HL-60 (cell line): Measurements from ENCODE around the gene DHX34.
"Not testable (repeated sequence)": the region's sequence is repeated elsewhere in the genome, so short reads cannot be mapped to it uniquely, and the experiment has no call there.

ENCODE experiments used
- DNase-seq, 2 experiments: peaks; one replicate each; pipeline ENCODE4 v3.0.0-alpha.2; 2010 to 2020; ENCODE audit warnings: low read depth in 1 of 2, low spot score in 1 of 2
- H3K27ac ChIP-seq: fragments of 250-450 bp; sonication (Bioruptor Pico); replicated peaks from 2 replicates; pipeline ENCODE4 v1.5.1; 2020; ENCODE audit warnings: mild to moderate bottlenecking, moderate library complexity
- H3K27me3 ChIP-seq: fragments of 250-450 bp; sonication (Bioruptor Pico); 2 replicates; pipeline ENCODE4 v1.5.1; 2021; ENCODE audit warnings: mild to moderate bottlenecking, moderate library complexity; ENCODE audit not compliant: insufficient read depth, poor library complexity, severe bottlenecking
- H3K4me3 ChIP-seq: replicated peaks from 2 replicates; pipeline ENCODE4 v1.5.1; 2011; ENCODE audit warnings: mild to moderate bottlenecking, control low read depth, low read length; ENCODE audit not compliant: insufficient read depth
- CTCF ChIP-seq: IDR thresholded peaks from one replicate; pipeline ENCODE4 v1.5.1; 2011; ENCODE audit warnings: low read length, control low read depth, inconsistent platforms; ENCODE audit not compliant: insufficient read depth
- GABPA ChIP-seq: IDR thresholded peaks from 2 replicates; pipeline ENCODE4 v1.6.1; 2012; ENCODE audit warnings: low read depth
- POLR2AphosphoS5 ChIP-seq: IDR thresholded peaks from 2 replicates; pipeline ENCODE4 v1.6.1; 2012; ENCODE audit warnings: low read depth
- REST ChIP-seq: IDR thresholded peaks from 2 replicates; pipeline ENCODE4 v1.6.1; 2012; ENCODE audit warnings: low read depth; ENCODE audit not compliant: insufficient replicate concordance
- SPI1 ChIP-seq: IDR thresholded peaks from 2 replicates; pipeline ENCODE4 v1.6.1; 2012; ENCODE audit warnings: low read depth, mild to moderate bottlenecking, borderline replicate concordance

The DHX34 gene

GRCh38 chr19:47386582-47386981 is 37.5 kb downstream of the DHX34 start:
- peak in 1 of 2 experiments; percentile 64 for DNase-seq
- peak; percentile 36; the same call in 1 of the 2 replicates for TF ChIP-seq POLR2AphosphoS5
- H3K27ac ChIP-seq, H3K4me3 ChIP-seq, H3K27me3 ChIP-seq: not testable (repeated sequence)

- DNase-seq, H3K27ac ChIP-seq, H3K27me3 ChIP-seq, H3K4me3 ChIP-seq: not testable (repeated sequence)
Observed at GRCh38 chr19:47387623-47388022, 38.5 kb downstream of the DHX34 start.

- H3K27ac ChIP-seq: peak overlapping the region; percentile 62
- DNase-seq: peak in 1 of 2 experiments; percentile 86
- H3K27me3 ChIP-seq, H3K4me3 ChIP-seq: not testable (repeated sequence)
- peak; percentile 13; the same call in 1 of the 2 replicates for TF ChIP-seq SPI1
Observed at GRCh38 chr19:47388721-47389120, 39.6 kb downstream of the DHX34 start.

- TF ChIP-seq GABPA (0 out of 2 replicates have a peak, but pooled peaks have one; percentile 13), REST (no peak), POLR2AphosphoS5 (peak; percentile 25; the same call in 1 of the 2 replicates)
- H3K4me3 ChIP-seq: no peak overlapping the region
- DNase-seq: peak; percentile 94 to 97
- no peaks in the 10 kb centered on the region for H3K27me3 ChIP-seq
- H3K27ac ChIP-seq: peak overlapping the region; percentile 74
Observed at GRCh38 chr19:47389150-47389556, 40.0 kb downstream of the DHX34 start.

- no peak for DNase-seq
- peaks cover 2% of the 10 kb centered on the region for H3K27me3 ChIP-seq
- no peak overlapping the region for H3K4me3 ChIP-seq
- H3K27ac ChIP-seq: no peak overlapping the region; the same call in 1 of the 2 replicates
- TF ChIP-seq REST (no peak), SPI1 (no peak), GABPA (no peak), CTCF (no peak), POLR2AphosphoS5 (no peak)
Observed at GRCh38 chr19:47390533-47391488, 41.7 kb downstream of the DHX34 start.
